Body of pancreas (tissue), 4 donors: Measurements from ENCODE around the gene HNRNPLL. TPM values are rescaled to one million over a fixed set of nuclear protein-coding genes. Genes with fewer than 3 reads are reported as not detected.

ENCODE experiments used
- ATAC-seq: fragments of 150-250 bp; one replicate; pipeline ENCODE4 v1.9.1; 2016
- DNase-seq, 4 donors: peaks; one replicate each; pipeline ENCODE4 v3.0.0-alpha.2; 2019
- H3K27ac ChIP-seq, 4 donors: fragments of 200-600 bp; sonication (generic); 1 replicate in 3 of 4; 2 replicates in 1 of 4; pipeline versions ENCODE4 v1.5.1 to v1.6.1; 2016 to 2019; ENCODE audit warnings: mild to moderate bottlenecking in 1 of 4, mixed read lengths in 1 of 4, moderate library complexity in 1 of 4
- H3K27me3 ChIP-seq, 2 donors: fragments of 200-600 bp; sonication (generic); one replicate each; pipeline ENCODE4 v1.6.0; 2016; ENCODE audit warnings: mild to moderate bottlenecking in 1 of 2
- H3K36me3 ChIP-seq, 2 donors: fragments of 200-600 bp; sonication (generic); replicated peaks in 1 of 2; 2 replicates each; pipeline ENCODE4 v1.5.1; 2016; ENCODE audit warnings: low read depth in 2 of 2; ENCODE audit not compliant: insufficient read depth in 1 of 2
- H3K4me1 ChIP-seq: fragments of 200-600 bp; sonication (generic); one replicate; pipeline ENCODE4 v1.6.0; 2016
- H3K4me3 ChIP-seq, 2 donors: fragments of 200-600 bp; sonication (generic); 1 replicate in 1 of 2; 2 replicates in 1 of 2; pipeline ENCODE4 v1.5.1; 2016 to 2019
- H3K9me3 ChIP-seq, 3 donors: fragments of 200-600 bp; sonication (generic); 1 replicate in 2 of 3; 2 replicates in 1 of 3; pipeline ENCODE4 v1.5.1; 2016
- CTCF ChIP-seq, 7 experiments: fragments of 450-650 bp in 4 of 7; fragments of 200-600 bp in 3 of 7; sonication (generic) in 3 of 7; IDR thresholded peaks; one replicate each; pipeline ENCODE4 v1.5.1; 2016 to 2019; ENCODE audit warnings: antibody characterized with exemption in 7 of 7
- POLR2A ChIP-seq, 3 donors: fragments of 450-650 bp; IDR thresholded peaks; one replicate each; pipeline ENCODE4 v1.6.1; 2016; ENCODE audit warnings: antibody characterized with exemption in 3 of 3, mild to moderate bottlenecking in 2 of 3
- WGBS, 2 donors: methylation state at CpG; one replicate each; pipeline ENCODE4 v1.1.5; 2017; 5-methylcytosine and 5-hydroxymethylcytosine counted together
- intact Hi-C: fragments of 100-400 bp; cut with DNase I; formaldehyde crosslinking; loops from one replicate; pipeline ENCODE4 v1.15.1; 2023
- total RNA-seq, 2 donors: library from RNA; depleted of rRNA; stranded (reverse); fragments of >200 nt; gene quantifications; one replicate each; pipeline ENCODE4 v1.1.0, GENCODE V29; 2016

HNRNPLL gene
- total RNA-seq, 2 donors from 2014 or later = 21.8 to 22.4 TPM

DNA sequence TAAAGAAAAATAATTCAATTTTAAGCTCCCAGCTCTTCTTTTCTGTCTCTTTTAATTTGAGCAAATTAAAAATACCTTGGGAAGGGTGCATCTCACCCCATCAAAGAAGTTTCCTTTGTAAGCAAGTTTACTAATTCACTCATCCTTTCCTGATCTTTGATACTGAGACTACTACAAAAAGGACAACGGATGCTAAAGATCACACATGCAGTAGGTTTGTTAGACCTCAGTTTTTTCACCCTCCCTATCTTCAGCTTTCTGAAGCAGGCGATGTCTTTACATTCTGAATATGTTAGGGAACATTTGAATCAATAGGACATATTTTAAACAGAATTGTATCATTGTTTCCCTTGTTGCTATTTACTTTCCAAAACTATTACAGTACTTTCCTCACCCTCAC, 6.0 kb upstream of the HNRNPLL start:
- no peak for TF ChIP-seq CTCF (IDR thresholded peaks at IDR 0.05)
- no peak for TF ChIP-seq POLR2A (IDR thresholded peaks at IDR 0.05)
- intact Hi-C loops = loop anchor here (10.0 kb wide), 1 partner anchor 46 kb away; no protein-coding TSS in a partner anchor
- no peaks in the 10 kb centered on the region for H3K27me3 ChIP-seq
- no peak overlapping the region for H3K27ac ChIP-seq
- no peaks in the 10 kb centered on the region for H3K36me3 ChIP-seq
- DNase-seq (no peak), ATAC-seq (no peak)
- no peaks in the 10 kb centered on the region for H3K9me3 ChIP-seq
- peaks cover 4% of the 10 kb centered on the region for H3K4me1 ChIP-seq
- H3K4me3 ChIP-seq = no peak overlapping the region
- WGBS, 2 donors = 81 to 88% methylated on average over 2 of the region's 2 CpGs

DNA sequence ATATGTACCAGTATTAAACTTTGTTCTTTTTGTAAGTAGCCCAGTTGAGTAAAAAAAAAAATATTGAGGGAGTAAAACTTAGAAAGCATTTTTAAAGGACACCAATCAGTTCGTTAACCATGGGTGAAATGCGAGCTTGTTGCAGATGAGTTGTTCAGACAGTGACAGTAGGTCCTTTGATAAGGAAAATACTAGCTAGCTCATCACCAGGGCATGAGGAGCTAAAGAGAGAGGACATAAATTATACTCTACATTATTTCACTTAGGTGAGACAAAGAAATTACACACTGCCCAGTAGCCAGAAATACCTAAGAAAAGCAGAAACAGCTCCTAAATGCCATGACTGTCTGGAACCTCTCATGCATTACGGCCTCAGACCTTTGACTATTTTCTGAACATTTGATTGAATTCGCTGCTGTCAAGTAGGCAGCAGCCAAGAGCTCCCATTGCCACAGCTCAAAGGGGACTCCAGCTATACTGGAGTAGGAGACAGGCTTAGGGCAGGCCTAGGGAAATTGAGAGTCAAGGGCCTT, 2.6 kb upstream of the HNRNPLL start:
- no peak for TF ChIP-seq POLR2A (IDR thresholded peaks at IDR 0.05)
- no peak for TF ChIP-seq CTCF (IDR thresholded peaks at IDR 0.05)
- Histone ChIP-seq H3K4me1 (peaks cover 20% of the 10 kb centered on the region), H3K4me3 (no peak overlapping the region), H3K27ac (no peak overlapping the region), H3K27me3 (no peaks in the 10 kb centered on the region), H3K9me3 (no peaks in the 10 kb centered on the region), H3K36me3 (no peaks in the 10 kb centered on the region)
- 84 to 86% methylated on average over 4 of the region's 4 CpGs for WGBS, 2 donors
- no peak for ATAC-seq
- intact Hi-C loops = loop anchor here (10.0 kb wide), 1 partner anchor 49 kb away; no protein-coding TSS in a partner anchor
- DNase-seq = no peak

DNA sequence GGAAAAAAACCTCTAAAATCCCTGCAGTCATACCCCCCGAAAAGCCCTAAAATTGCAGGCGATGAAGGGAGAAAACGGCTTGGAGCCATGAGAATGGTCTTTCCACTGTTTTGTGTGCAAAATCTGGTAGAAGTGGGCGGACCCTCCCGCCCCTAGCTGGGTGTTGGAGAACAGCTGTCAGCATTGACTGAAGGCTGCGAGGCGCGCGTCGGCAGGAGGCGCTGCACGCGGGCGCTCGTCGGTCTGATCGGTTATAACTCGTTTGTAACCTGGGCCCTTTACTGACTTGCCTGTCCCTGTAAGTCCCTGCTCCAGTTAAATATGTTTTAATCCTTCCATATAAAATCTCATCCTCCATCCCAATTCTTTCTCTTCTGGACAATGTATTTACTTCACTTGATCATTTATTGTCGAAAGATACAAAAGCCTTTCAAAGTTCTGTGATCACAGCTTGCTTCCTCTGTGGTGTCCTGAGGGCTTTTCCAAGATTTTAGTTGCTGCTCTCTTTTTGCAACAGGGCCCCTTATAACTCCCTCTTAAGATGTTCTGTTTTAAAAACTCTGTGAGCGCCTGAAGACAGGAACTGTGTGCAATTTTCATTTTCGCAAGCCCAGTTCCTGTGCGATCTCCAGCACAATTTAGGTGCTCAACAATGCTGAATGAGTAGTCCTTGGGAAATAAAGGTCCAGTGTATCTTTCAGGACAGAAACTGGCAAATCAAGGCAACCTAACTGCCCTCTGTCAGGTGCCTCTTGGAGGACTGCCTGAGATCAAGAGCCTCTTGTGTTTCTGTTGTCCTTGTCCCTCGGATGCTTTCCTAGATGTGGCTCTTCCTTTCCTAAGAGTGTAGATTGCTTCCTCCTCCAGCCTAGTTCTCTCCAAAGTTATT, 918 bp upstream of the HNRNPLL start:
- ATAC-seq (peak; percentile 72), DNase-seq (peak; percentile 80 to 90 (median 83))
- Histone ChIP-seq H3K27ac (peak overlapping the region; percentile 65 to 98 (median 92)), H3K9me3 (no peaks in the 10 kb centered on the region), H3K4me1 (peaks cover 37% of the 10 kb centered on the region), H3K4me3 (peak overlapping the region; percentile 68 to 97), H3K36me3 (no peaks in the 10 kb centered on the region), H3K27me3 (no peaks in the 10 kb centered on the region)
- intact Hi-C loops = loop anchor here (10.0 kb wide), 1 partner anchor 51 kb away; no protein-coding TSS in a partner anchor
- WGBS, 2 donors = 17 to 18% methylated on average over 23 of the region's 23 CpGs
- TF ChIP-seq POLR2A (IDR thresholded peaks at IDR 0.05) (no peak), CTCF (IDR thresholded peaks at IDR 0.05) (peak; percentile 80 to 98 (median 91))

DNA sequence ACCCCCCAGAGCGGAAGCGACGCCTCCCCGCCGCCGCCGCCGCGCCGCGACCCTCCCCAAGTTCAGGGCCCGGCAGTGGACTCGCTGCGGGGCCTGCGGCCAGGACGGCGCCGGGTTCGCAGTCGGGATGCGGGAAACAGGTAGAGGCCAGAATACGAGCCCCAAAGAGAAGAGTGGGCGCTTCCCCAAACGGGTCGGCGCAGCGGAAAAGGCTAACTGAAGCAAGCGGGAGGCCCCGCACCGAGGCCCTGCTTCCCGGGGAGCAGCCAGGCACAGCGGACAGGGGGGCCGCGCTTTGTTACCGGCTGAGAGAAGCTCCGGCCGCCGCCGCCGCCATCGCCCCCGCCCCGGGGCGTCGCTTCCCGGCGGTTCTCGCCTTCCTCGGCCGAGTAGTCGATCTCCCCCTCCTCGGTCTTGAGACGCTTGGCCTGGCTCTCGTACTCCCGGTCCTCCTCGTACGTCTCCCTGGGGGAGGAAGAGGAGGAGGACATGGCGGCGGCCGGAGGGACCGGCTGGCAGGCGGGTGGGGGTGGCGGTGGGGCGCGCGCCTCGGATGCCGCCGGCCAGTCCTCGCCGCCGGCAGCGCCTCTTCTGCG, 494 bp downstream of the HNRNPLL start:
- intact Hi-C loops = loop anchor here (10.0 kb wide), 1 partner anchor 53 kb away; no protein-coding TSS in a partner anchor
- WGBS, 2 donors = 0% methylated on average over 14 to 74 of the region's 74 CpGs
- peaks cover 51% of the 10 kb centered on the region for H3K4me1 ChIP-seq

More for the DNA sequence above, 494 bp downstream of the HNRNPLL start:
- TF ChIP-seq CTCF (IDR thresholded peaks at IDR 0.05) (no peak), POLR2A (IDR thresholded peaks at IDR 0.05) (no peak)
- DNase-seq (peak; percentile 25 to 63 (median 38)), ATAC-seq (peak; percentile 28)
- no peaks in the 10 kb centered on the region for H3K27me3 ChIP-seq
- peak overlapping the region; percentile 88 to 98 (median 92) for H3K27ac ChIP-seq
- peak overlapping the region; percentile 68 to 97 for H3K4me3 ChIP-seq
- H3K9me3 ChIP-seq = no peaks in the 10 kb centered on the region
- no peaks in the 10 kb centered on the region for H3K36me3 ChIP-seq
